Right ventricle myocardium superior (tissue), 1 donor: ENCODE measurements around the gene C14orf93. TPM values are rescaled to one million over a fixed set of nuclear protein-coding genes. Genes with fewer than 3 reads are reported as not detected.

ENCODE experiments used
- ATAC-seq: fragments of 200-7000 bp; cut with Tn5 transposase; one replicate; pipeline ENCODE4 v1.9.1; 2020; ENCODE audit warnings: mild to moderate bottlenecking; ENCODE audit not compliant: poor library complexity
- DNase-seq: peaks from one replicate; pipeline ENCODE4 v3.0.0-alpha.2; 2020
- intact Hi-C: fragments of 100-400 bp; cut with DNase I; formaldehyde crosslinking; loops from one replicate; pipeline ENCODE4 v1.11.2; 2022
- total RNA-seq: library from RNA; stranded (reverse); fragmentation: NEBNext Ultra II Directional; extraction: Animal tissue kit (Norgen Biotek cat#: 25700); gene quantifications from one replicate; pipeline ENCODE4 v1.2.1, GENCODE V29; 2021
- donor health status: DM: no; HTN: yes; CAD: no; lungs with severe emphysema.

C14orf93 gene
- total RNA-seq, 1 donor from 2014 or later: 5.5 TPM

DNA sequence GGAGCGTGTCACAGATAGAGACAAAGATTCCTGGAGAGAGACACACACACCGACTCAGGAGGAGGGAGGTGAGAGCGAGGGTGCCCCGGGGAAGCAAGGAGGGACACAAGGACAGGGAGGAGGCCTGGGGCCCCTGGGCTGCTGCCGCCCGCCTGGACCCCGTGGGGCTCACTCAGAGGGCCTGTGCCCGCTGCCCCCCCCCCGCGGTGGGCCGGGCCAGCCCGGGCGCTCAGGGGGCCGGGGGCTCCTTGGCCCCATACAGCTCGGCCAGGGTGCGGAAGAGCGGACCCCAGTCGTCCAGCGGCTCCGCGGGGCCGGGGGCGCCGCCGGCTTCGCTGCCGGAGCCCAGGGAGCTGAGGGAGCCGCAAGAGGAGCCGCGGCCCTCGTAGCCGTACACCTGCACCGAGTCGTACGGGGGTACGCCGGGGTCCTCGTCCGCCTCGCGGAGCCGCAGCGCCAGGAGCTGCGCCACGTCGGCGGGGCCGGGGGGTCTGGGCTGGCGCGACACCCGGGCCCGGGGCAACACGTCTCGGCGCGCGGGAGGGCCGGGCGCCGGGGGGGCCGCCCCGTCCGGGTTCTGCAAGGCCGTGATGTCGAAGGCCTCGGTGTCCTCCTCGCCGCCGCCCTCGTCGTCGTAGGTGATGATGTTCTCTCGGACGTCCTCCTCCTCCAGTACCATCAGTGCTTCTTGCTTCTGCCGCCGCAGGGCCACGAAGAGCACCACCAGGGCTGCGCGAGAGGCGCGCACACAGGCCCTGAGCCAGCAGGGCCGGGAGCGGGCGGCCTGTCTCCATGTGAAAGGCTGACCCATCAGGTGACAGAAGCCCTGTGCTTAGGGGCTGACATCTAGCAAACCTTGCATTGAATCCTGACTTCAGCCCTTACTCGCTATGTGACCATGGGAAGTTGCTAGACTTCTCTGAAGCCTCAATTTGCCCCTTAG is 38.1 kb upstream of the C14orf93 start:
- DNase-seq: no peak
- intact Hi-C loops: no loop called here
- no peak for ATAC-seq

DNA sequence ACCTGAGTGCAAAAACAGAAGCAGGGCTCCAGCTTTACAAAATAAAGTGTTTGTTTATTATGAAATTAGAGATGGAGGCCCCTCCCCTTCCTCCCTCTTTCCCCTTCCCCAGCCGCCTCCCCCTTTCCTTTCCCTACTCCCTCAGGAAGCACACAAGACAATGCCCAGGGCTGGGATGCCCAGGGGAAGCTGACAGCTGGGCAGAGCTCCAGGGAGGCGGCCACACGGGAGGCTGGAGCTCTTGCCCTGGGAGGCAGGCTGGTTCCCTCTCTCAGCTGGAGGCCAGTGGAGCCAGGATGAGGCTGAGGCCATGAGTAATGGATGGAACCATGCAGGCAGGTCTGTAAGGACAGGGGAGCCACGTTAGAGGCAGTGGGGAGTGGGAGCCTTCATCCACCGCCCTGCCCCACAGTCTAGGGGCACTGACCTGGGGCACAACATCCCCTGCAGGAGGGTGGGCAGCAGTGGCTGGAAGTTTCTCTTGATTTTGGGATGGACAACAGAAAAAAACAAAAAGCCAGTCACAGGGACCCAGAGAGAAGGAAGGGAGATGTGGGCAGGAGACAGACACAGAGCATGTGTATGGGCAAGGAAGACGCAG is 37.2 kb upstream of the C14orf93 start:
- intact Hi-C loops: no loop called here
- ATAC-seq: no peak
- DNase-seq: no peak

DNA sequence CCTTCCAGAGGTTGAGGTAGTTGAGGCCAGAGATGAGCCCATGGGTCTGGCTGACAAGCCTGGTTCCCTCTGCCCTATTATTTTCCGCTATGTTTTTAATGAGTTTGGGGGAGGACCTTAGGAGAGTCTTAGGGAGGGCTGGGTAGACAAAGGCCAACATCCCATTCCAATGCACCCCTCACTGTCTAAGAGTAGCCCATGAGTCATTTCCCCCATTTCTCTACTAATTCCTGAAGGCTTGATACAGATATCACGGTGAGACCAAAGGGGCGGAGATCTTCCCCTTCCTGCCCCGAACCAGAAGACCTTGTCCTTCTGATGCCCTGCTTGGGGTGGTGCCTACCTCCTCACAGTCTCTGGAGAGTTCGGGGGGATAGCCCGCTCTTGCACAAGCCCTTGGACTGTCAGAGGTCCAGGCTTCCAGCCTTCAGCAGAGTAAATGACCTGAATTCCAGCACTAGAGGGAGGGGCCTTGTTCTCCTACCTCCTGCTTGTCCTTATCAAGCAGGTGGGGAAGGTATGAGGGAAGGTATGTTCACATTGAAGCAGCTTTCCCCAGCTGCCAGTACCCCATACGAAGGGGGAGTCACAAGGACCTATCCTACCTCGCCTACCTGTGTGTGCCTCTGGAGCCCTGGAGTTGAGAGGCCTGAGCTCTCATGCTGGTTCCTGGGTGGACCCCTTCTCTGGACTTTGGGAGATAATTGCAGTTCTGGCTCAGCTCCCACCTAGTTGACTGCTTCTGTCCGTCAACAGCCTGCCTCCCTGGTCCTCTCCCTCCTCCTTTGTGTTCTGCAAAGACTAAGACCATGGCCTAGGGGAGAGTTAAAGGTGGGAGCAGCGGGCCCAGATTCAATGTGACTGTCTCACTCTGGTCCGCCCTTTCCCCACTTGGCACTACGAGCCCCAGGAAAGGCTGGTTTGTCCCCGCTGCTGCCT is 35.7 kb upstream of the C14orf93 start:
- DNase-seq (no peak), ATAC-seq (no peak)
- intact Hi-C loops: no loop called here

DNA sequence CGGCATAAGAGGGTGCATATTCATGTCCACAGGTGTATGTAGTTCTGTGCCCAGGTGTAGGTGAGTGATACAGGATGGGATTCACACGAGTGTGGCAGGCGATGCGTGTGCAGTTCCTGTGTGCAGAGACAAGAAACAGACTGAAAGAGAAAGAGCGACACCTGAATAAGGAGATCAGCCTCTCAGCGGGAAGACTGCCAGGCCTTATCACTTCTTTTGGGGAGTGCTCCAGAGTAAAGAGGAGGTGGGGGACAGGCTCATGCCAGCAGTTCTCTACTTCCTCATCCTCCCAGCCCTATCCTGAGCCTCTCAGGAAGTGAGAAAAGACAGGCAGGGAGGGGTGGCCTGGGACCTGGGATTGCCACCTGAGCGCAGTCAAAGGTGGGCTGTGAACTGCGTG is 34.9 kb upstream of the C14orf93 start:
- ATAC-seq (no peak), DNase-seq (no peak)
- intact Hi-C loops: no loop called here

GRCh38 chr14:23043754-23044153 is 33.8 kb upstream of the C14orf93 start:
- DNase-seq (no peak), ATAC-seq (no peak)
- intact Hi-C loops: no loop called here

DNA sequence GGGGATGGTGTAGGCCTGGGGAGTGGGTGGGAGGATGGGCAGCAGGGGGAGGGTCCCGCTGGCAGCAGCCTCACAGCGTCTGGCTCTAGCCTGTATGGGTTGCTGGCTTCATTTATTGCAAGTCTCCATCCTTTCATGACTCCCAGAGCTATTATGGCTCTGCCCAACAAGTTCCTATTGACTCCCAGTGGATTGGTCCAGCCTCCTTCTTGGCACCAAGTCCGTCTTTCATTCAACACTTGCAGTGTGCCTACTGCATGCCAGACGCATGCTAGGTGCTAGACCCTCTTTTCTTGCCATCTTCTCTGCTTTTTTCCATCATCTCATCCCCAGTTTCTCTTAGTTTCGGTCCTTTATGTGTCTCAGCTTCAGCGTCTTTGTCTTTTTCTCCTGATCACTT is 33.2 kb upstream of the C14orf93 start:
- no peak for DNase-seq
- no peak for ATAC-seq
- intact Hi-C loops: no loop called here

- intact Hi-C loops: no loop called here
- no peak for DNase-seq
- no peak for ATAC-seq
Measured at GRCh38 chr14:23042162-23042965, 32.4 kb upstream of the C14orf93 start, which contains the start of gene PSMB11. PSMB11 (plus strand) TSS chr14:23042212; CDS start chr14:23042226, 14 bp downstream.

GRCh38 chr14:23041729-23042128 is 31.8 kb upstream of the C14orf93 start:
- intact Hi-C loops: no loop called here
- DNase-seq (no peak), ATAC-seq (no peak)

DNA sequence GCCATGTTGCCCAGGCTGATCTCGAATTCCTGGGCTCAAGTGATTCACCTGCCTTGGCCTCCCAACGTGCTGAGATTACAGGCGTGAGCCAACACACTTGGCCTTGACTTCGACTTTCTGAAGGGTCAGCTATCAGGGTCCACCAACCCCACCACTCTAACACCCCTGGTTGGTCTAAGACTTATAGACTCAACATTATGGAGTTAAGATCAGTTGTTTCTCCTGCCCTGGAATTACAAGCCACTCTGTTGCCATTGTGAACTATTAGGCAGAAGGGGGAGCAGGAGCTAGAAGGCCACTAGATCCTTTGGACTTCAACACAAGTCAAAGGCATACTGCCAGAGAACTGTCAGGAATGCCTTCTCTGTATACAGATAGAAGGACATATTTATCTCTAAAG is 30.2 kb upstream of the C14orf93 start:
- intact Hi-C loops: no loop called here
- ATAC-seq (no peak), DNase-seq (no peak)

DNA sequence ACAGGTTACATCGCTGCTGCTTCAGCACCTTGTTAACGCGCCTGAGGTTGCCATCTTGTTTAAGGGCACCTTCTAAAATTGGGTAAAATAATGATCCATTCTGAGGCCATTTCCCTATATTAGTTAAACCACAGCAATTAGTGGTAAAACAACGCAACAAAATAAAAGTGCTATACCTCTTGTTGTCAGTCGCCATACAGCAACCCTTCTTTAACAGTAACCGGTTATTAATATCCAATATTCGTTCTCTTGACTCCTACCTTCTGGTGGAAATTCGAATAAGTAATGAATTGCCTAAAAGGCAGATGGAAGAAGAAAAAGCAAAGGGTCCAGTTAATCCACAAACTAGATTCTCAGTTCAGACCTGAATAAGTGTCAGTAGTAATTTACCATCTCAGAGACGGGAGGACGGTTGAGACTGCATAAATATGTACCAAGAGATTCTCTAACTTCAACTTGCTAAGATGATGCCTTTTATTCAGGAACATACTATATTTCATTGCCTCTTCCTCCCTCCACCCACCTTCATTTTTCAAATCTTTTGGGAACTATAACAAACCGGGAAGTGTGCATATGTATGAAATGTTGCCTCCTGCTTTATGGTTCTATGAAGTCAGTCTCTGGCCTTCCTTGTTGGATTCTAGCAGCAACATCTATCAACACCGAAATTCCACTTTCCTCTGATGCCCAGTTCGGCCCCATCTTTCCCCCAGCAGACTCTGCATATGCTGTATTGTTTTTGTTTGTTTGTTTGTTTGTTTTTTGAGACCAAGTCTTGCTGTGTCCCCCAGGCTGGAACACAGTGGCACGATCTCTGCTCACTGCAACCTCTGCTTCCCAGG is 25.6 kb upstream of the C14orf93 start:
- no peak for DNase-seq

GRCh38 chr14:23034498-23035302 is 24.8 kb upstream of the C14orf93 start, which contains the start of gene PSMB5:
PSMB5 (minus strand) TSS chr14:23034900; CDS start chr14:23034881, 19 bp downstream.
- peak; percentile 93 for DNase-seq
- ATAC-seq: peak; percentile 99
- intact Hi-C loops: no loop called here

More for the DNA sequence above, 25.6 kb upstream of the C14orf93 start:
- intact Hi-C loops: no loop called here
- ATAC-seq: no peak

- no peak for ATAC-seq
- no peak for DNase-seq
- intact Hi-C loops: no loop called here
Measured at GRCh38 chr14:23033801-23034497, 24.0 kb upstream of the C14orf93 start.

- DNase-seq (no peak), ATAC-seq (no peak)
- intact Hi-C loops: no loop called here
Measured at GRCh38 chr14:23033251-23033727, 23.3 kb upstream of the C14orf93 start.

DNA sequence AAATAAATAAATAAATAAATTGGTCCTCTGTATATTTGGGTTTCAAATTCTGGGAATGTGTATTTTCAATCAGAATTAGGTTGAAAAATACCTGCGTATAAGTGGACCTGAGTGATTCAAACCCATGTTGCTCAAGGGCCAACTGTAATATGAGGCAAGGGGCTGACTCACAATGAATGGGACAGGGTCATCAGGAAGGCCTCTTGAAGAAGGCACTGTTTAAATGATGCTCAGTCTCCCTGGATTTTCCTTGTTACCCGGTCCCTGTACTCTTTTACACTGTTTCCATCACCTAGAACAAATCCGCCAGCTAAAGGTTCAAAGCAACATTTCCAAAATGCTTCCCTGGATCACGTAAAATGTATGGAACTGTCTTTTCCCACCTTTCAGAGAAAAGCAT is 21.0 kb upstream of the C14orf93 start:
- intact Hi-C loops: no loop called here
- DNase-seq: no peak
- ATAC-seq: no peak

DNA sequence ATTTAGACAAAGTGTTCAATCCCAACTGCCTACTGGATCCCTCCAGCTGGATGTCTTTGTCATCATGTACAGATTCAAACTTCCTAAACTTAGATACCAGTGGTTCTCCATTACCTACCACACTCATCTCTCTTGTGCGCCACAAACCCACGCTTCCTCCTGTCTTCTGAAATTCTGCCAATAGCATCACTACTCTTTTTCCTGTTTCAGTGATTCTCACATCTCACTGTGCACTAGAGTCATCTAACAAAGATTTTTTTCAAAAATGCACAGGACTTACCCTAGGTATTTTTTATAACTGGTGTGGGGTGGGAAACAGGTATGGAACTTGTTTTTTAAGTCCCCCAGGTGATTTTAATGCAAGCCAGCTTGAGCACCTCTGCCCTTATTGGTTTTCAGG is 18.9 kb upstream of the C14orf93 start:
- no peak for DNase-seq
- intact Hi-C loops: no loop called here
- ATAC-seq: no peak
